B cell (primary cell): ENCODE data around the gene KCNH8. TPM values are rescaled to one million over a fixed set of nuclear protein-coding genes. Genes with fewer than 3 reads are reported as not detected.

Experiments
- ATAC-seq: fragments of 200-7000 bp; cut with Tn5 transposase; one replicate; pipeline ENCODE4 v1.10.0; 2021; ENCODE audit warnings: low read depth, mild to moderate bottlenecking, moderate number of reproducible peaks, moderate library complexity
- CTCF ChIA-PET: fragments of 350-600 bp; sonication (Branson Sonifier 250); formaldehyde crosslinking; loops from one replicate; lab custom pipeline; 2021; ENCODE audit warnings: antibody characterized with exemption, inconsistent platforms; lab: Charles Lee
- POLR2A ChIA-PET: fragments of 350-600 bp; sonication (Branson Sonifier 250); formaldehyde crosslinking; loops from one replicate; lab custom pipeline; 2021; ENCODE audit warnings: antibody characterized with exemption; lab: Charles Lee
- DNase-seq: peaks from one replicate; pipeline ENCODE4 v3.0.0; 2013
- H2AFZ ChIP-seq: 2 replicates; pipeline ENCODE4 v1.6.1; 2012; ENCODE audit warnings: mild to moderate bottlenecking, low read depth, low read length; ENCODE audit not compliant: insufficient read depth, poor library complexity, severe bottlenecking
- H3K27ac ChIP-seq, 2 donors: 1 replicate in 1 of 2; 2 replicates in 1 of 2; pipeline ENCODE4 v1.5.1; 2012 to 2013; ENCODE audit warnings: low read length in 2 of 2, mild to moderate bottlenecking in 2 of 2, moderate library complexity in 1 of 2
- H3K27me3 ChIP-seq, 4 experiments: fragments of 200-600 bp in 1 of 4; sonication (generic) in 1 of 4; replicated peaks in 1 of 4; 1 replicate in 2 of 4; 2 replicates in 2 of 4; pipeline versions ENCODE4 v1.6.1 to v1.7.0; 2013 to 2016; ENCODE audit warnings: low read length in 3 of 4, mild to moderate bottlenecking in 2 of 4, mixed read lengths in 1 of 4, moderate library complexity in 1 of 4; ENCODE audit not compliant: insufficient read depth in 4 of 4, control insufficient read depth in 3 of 4; ENCODE audit errors: control extremely low read depth in 1 of 4
- H3K36me3 ChIP-seq, 2 experiments: replicated peaks in 1 of 2; 1 replicate in 1 of 2; 2 replicates in 1 of 2; pipeline versions ENCODE4 v1.6.1 to v1.7.1; 2013; ENCODE audit warnings: low read length in 1 of 2; ENCODE audit not compliant: insufficient read depth in 2 of 2, control insufficient read depth in 1 of 2; ENCODE audit errors: control extremely low read depth in 1 of 2, extremely low read depth in 1 of 2
- H3K4me1 ChIP-seq, 2 donors: fragments of 200-600 bp in 1 of 2; sonication (generic) in 1 of 2; 1 replicate in 1 of 2; 2 replicates in 1 of 2; pipeline versions ENCODE4 v1.5.1 to v1.6.1; 2013 to 2017; ENCODE audit warnings: low read length in 2 of 2; ENCODE audit not compliant: control insufficient read depth in 2 of 2, insufficient read depth in 2 of 2
- H3K4me2 ChIP-seq: replicated peaks from 2 replicates; pipeline ENCODE3; 2012; ENCODE audit warnings: mild to moderate bottlenecking, low read depth, low read length; ENCODE audit not compliant: poor library complexity, severe bottlenecking
- H3K4me3 ChIP-seq, 5 experiments: fragments of 200-600 bp in 1 of 5; sonication (generic) in 1 of 5; 1 replicate in 3 of 5; 2 replicates in 2 of 5; pipeline versions ENCODE4 v1.5.1 to v1.7.0; 2011 to 2016; ENCODE audit warnings: low read length in 4 of 5, mild to moderate bottlenecking in 4 of 5, low read depth in 2 of 5, control low read depth in 1 of 5, moderate library complexity in 1 of 5; ENCODE audit not compliant: insufficient read depth in 1 of 5; ENCODE audit errors: control extremely low read depth in 1 of 5, extremely low read depth in 1 of 5
- H3K79me2 ChIP-seq: fragments of 200-600 bp; sonication (generic); one replicate; pipeline ENCODE4 v1.6.0; 2016; ENCODE audit warnings: low read length; ENCODE audit not compliant: control insufficient read depth, insufficient read depth
- H3K9ac ChIP-seq: fragments of 200-600 bp; sonication (generic); 2 replicates; pipeline ENCODE4 v1.6.1; 2017; ENCODE audit warnings: mild to moderate bottlenecking, low read length, moderate library complexity
- H3K9me3 ChIP-seq, 3 donors: one replicate each; pipeline versions ENCODE4 v1.6.1 to v1.7.1; 2013; ENCODE audit warnings: low read length in 2 of 3; ENCODE audit not compliant: control insufficient read depth in 2 of 3, insufficient read depth in 1 of 3; ENCODE audit errors: control extremely low read depth in 1 of 3
- H4K20me1 ChIP-seq: 2 replicates; pipeline ENCODE4 v1.6.0; 2012; ENCODE audit warnings: mild to moderate bottlenecking, low read length; ENCODE audit not compliant: insufficient read depth, control insufficient read depth, poor library complexity, severe bottlenecking
- H3K27ac Mint-ChIP-seq: one replicate; pipeline ENCODE4 v1.8.0; 2021; ENCODE audit warnings: mixed read lengths
- H3K27me3 Mint-ChIP-seq: one replicate; pipeline ENCODE4 v1.8.0; 2021; ENCODE audit warnings: mixed read lengths
- H3K4me1 Mint-ChIP-seq: one replicate; pipeline ENCODE4 v1.8.0; 2021; ENCODE audit warnings: mixed read lengths
- H3K4me3 Mint-ChIP-seq: one replicate; pipeline ENCODE4 v1.8.0; 2021; ENCODE audit warnings: mixed read lengths
- H3K9me3 Mint-ChIP-seq: one replicate; pipeline ENCODE4 v1.8.0; 2022; ENCODE audit warnings: mixed read lengths; ENCODE audit not compliant: insufficient read depth
- CTCF ChIP-seq: fragments of 200-600 bp; IDR thresholded peaks from one replicate; pipeline ENCODE4 v1.8.0; 2022; ENCODE audit warnings: antibody characterized with exemption, mild to moderate bottlenecking
- EZH2 ChIP-seq: IDR thresholded peaks from 2 replicates; pipeline ENCODE4 v1.6.1; 2012; ENCODE audit warnings: borderline replicate concordance, low read depth, mild to moderate bottlenecking, moderate library complexity, low read length; ENCODE audit not compliant: insufficient read depth, poor library complexity, severe bottlenecking
- WGBS: methylation state at CpG from one replicate; pipeline ENCODE4 v1.1.5; 2013; ENCODE audit warnings: missing lambda C conversion rate; ENCODE audit not compliant: insufficient coverage; 5-methylcytosine and 5-hydroxymethylcytosine counted together
- intact Hi-C: fragments of 100-400 bp; cut with micrococcal nuclease; formaldehyde crosslinking; loops from one replicate; pipeline ENCODE4 v1.10.0; 2022
- polyA plus RNA-seq: library from polyadenylated mRNA; depleted of rRNA; stranded (reverse); fragments of >200 nt; gene quantifications from 2 replicates; pipeline ENCODE4 v1.2.3, GENCODE V29; 2012
- total RNA-seq, 2 donors: library from RNA; stranded (reverse); fragments of 120-200 nt in 1 of 2; gene quantifications; 1 replicate in 1 of 2; 2 replicates in 1 of 2; pipeline versions ENCODE4 v1.2.3 to v1.2.4, GENCODE V29; 2013 to 2022

The KCNH8 gene
- total and polyA plus RNA-seq, 2 donors (not counting 1 experiment from before 2014, with no cell fraction given), result 4.0 to 12.7 TPM

- H3K4me3 Mint-ChIP-seq, result no peak overlapping the region
- H3K27me3 Mint-ChIP-seq, result no peaks in the 10 kb centered on the region
- no peak overlapping the region for H3K4me2 ChIP-seq
- no peak for DNase-seq
- H3K9me3 ChIP-seq, result no peaks in the 10 kb centered on the region
- no peak overlapping the region for H3K27ac Mint-ChIP-seq
- peaks cover 4% of the 10 kb centered on the region for H3K4me1 Mint-ChIP-seq
- no peak overlapping the region for H3K4me3 ChIP-seq
- H3K9me3 Mint-ChIP-seq, result no peaks in the 10 kb centered on the region
- POLR2A ChIA-PET, result no interaction called here
- no CpG with 5 or more reads among the region's 2 CpGs for WGBS
- CTCF ChIA-PET, result no interaction called here
- H3K4me1 ChIP-seq, result peaks cover 0 to 4% of the 10 kb centered on the region in 2 donors
- H2AFZ ChIP-seq, result no peak overlapping the region
- H3K27me3 ChIP-seq, result no peaks in the 10 kb centered on the region
- H3K79me2 ChIP-seq, result no peaks in the 10 kb centered on the region
- H3K36me3 ChIP-seq, result no peaks in the 10 kb centered on the region
- no peak overlapping the region for H3K27ac ChIP-seq
- intact Hi-C loops, result no loop called here
- TF ChIP-seq CTCF (no peak), EZH2 (no peak)
- H4K20me1 ChIP-seq, result no peaks in the 10 kb centered on the region
- H3K9ac ChIP-seq, result no peak overlapping the region
- ATAC-seq, result no peak
These were observed 183.6 kb downstream of the KCNH8 start for GRCh38 chr3:19331931-19332330.

GRCh38 chr3:19334120-19334519, 185.8 kb downstream of the KCNH8 start:
- Histone ChIP-seq H3K4me3 (no peak overlapping the region), H3K36me3 (no peaks in the 10 kb centered on the region), H3K9me3 (no peaks in the 10 kb centered on the region), H3K4me2 (no peak overlapping the region), H3K27ac (no peak overlapping the region), H3K27me3 (no peaks in the 10 kb centered on the region), H2AFZ (no peak overlapping the region), H4K20me1 (no peaks in the 10 kb centered on the region), H3K4me1 (peaks cover 0 to 4% of the 10 kb centered on the region in 2 donors), H3K79me2 (no peaks in the 10 kb centered on the region), H3K9ac (no peak overlapping the region)
- no peak overlapping the region for H3K4me3 Mint-ChIP-seq
- H3K27me3 Mint-ChIP-seq, result no peaks in the 10 kb centered on the region
- intact Hi-C loops, result no loop called here
- H3K4me1 Mint-ChIP-seq, result peaks cover 4% of the 10 kb centered on the region
- H3K27ac Mint-ChIP-seq, result no peak overlapping the region
- ATAC-seq (no peak), DNase-seq (no peak)
- no peaks in the 10 kb centered on the region for H3K9me3 Mint-ChIP-seq
- WGBS, result 87% methylated on average over 6 of the region's 6 CpGs
- ChIA-PET POLR2A (no interaction called here), CTCF (no interaction called here)
- TF ChIP-seq EZH2 (no peak), CTCF (no peak)
